GM19099 (cell line): ENCODE results near the gene REV3L.

Experiments
- POLR2A ChIP-seq: IDR thresholded peaks from 3 replicates; pipeline ENCODE4 v1.6.1; 2011; ENCODE audit warnings: low read depth; ENCODE audit not compliant: insufficient read length; ENCODE audit errors: extremely low read depth

The REV3L gene

DNA sequence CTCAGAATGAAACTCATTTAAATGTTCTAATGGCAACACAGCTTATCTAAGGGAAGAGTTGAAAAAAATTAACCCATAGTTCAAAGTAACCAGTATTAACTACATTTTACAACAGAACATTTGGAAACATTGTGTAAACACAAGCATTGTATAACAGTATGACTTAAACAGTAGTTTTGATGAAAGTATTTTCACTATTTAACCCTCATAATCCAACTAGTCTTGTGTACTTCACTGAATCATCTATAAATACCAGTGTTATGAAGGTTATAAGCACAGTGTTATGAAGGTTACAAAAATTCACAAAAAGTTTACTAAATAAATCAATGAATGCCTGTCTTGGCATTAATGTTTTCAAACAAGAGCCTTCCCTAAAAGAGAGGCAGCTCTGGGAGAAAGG, 66.5 kb downstream of the REV3L start:
- TF ChIP-seq POLR2A = no peak

DNA sequence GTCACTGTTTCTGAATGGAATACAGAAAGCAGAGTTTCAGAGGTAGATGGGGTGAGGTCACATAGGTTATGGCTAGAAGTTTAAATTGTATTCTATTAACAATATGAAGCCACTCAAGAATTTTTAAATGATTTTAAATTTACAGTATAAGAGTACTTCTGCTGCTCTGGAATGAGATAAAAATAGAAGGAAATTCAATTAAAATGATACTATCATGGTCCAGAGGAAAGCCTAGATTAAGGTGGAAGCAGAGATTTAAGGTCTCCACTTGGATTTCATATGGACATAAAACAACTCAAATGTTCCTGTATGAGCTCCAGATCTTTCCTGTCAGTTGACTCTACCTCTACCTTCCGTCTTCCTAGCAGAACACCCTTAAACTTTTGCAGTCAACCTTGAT, 68.6 kb downstream of the REV3L start:
- TF ChIP-seq POLR2A = no peak

DNA sequence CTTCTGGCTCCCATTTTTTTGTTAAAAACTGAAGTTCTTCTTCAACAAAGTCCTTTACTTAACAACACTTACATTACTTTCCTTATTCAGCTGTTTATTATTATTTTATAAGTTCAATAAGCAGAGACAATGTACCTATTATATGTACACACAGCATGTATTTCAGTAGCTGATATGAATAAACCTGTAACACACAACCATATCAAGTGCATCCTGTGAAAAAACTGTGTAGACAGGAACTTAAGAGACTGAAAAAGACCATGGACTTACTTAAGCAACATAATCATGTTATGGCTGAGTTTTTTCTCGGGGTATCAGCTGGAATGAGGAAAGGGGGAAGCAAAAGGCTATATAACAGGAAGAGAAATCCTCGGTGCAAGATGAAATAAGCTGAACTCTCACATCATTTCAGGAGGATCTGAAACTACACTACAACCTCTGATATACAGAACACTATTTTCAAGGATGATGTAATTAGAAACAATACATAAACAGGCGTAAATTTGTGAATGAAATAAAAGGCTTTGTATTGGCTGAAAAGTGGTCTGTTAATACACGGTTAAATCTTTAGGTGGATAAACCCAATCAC, 70.9 kb downstream of the REV3L start:
- TF ChIP-seq POLR2A = no peak

DNA sequence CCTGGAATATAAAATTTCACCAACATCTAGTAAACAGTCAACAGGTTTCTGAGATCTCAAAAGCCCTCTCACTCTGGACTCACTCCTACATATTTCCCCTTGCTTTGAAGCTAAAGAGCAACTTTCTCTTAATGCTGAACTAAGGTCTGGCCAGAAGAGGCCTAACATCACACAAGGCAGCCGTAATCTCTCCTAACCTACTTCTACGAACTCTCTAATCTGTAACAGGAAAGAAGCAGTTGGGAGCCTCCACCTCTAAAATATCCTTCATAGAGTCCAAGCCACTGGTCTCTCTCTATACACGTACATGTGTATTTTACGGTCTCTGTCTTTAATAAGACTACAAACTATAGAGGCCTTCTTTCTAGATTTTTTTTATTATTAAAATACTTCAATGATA, 72.0 kb downstream of the REV3L start:
- no peak for TF ChIP-seq POLR2A

DNA sequence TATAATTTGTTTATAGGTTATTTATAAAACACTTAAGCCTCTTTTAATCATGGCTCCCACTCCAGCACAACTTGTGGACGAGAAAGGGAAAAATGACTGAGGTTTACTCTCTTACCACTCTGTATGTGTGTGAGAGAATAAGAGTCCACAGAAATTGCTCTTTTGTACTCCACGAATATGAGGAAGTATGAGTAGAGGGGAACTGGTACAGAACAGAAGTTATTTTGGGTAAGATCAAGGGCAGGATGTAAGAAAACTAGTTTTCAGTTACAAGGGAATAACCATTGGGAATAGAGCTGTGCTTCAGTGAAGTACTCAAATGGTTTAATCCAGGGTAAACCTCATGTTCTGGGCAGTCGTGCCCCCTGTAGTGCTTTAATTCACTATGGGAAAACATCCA, 72.6 kb downstream of the REV3L start:
- TF ChIP-seq POLR2A = no peak

DNA sequence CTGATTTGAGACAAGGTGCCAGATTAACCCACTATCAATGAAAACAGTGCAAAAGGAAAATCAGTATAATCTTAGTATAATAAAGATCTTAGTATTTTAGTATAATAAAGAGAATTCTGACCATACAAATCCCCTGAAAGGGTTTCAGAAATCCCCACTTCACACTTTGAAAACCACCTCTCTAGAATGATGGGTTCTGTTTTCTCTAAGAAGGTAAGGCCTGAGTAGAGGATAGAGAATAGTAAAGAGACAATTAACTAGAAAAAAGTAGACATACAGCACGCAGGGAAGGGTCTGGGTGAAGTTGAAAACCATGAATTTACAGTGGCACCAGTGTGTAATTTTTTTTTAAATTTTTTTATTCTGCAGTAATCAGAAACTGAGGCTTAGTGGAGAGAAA, 73.6 kb downstream of the REV3L start:
- no peak for TF ChIP-seq POLR2A

DNA sequence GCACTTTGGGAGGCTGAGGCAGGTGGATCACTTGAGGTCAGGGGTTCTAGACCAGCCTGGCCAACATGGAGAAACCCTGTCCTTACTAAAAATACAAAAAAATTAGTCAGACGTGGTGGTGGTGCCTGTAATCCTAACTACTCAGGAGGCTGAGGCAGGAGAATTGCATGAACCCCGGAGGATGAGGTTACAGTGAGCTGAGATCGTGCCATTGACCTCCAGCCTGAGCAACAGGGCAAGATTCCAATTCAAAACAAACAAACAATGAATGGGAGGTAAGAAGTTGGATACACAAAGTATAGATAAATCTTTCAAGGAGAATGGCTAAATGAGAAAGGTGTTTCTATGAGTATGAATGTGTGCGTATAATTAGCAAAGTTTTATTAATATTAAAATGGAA, 75.3 kb downstream of the REV3L start:
- no peak for TF ChIP-seq POLR2A

DNA sequence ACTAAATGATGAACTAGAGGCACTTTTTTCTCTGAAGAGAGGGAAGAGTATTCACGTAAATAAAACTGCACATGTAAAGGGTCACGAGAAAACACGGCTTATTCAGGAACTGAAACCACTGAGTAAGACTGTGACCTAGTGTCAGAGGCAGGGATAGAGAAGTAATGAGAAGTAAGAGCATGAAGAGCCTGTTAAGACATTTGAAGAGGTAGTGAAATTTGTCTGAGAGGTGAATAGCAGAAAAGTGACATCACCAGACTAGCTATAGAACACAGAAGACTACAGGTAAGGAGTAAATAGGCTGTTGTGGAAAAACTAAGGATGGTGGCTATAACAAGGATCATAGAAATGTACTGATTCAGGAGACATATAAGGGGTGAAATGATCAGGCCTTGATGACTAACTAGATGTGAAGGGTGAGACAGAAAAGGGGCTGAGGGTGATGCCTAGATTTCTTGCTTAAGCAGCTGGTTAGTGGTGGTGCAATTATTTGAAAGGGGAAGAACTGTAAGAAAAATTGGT, 76.8 kb downstream of the REV3L start:
- TF ChIP-seq POLR2A = no peak

DNA sequence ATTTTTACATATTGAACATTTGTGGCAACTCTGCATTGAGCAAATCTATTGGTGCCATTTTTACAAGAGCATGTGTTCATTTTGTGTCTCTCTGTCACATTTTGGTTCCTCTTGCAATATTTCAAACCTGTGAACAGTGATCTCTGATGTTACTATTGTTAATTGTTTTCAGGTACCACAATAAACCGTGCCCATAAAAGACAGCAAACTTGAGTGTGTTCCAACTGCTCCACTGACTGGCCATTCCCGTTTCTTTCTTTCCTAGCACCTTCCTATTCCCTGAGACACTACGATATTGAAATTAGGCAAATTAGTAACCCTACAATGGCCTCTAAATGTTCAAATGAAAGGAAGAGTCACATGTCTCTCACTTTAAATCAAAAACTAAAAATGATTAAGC, 79.6 kb downstream of the REV3L start:
- TF ChIP-seq POLR2A = no peak

DNA sequence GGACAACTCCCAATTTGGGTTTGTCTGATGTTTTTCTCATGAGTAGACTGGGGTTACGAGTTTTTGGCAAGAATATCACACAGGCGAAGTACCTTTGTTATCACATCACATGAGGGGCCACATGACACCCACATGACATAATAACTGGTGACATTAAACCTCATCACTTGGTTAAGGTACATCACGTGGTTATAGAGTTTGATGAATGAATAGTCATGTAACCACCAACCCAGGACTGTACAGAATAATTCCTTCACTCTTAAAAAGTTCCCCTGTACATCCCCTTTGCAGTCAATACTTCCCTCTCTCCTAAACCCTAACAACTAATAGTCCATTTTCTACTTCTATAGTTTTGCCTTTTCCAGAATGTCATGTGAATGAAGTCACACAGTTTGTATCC, 83.4 kb downstream of the REV3L start:
- TF ChIP-seq POLR2A = no peak

DNA sequence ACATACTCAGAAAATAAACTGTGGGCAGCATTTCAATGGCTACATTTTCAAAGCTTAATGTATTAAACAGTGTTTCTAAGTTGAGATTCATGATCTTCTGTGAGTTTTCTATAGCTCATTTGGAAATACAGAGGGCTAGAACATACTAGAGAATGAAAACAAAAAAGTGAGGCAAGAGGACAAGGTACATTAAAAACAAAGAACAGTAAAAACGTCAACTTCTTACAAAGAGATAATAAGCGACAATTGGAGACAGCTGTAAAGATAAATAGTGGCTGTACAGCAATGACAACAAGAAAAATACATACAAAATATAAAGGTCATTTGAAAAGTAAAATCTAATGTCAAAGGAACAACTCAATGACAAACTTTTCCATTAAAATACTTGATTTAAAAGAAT, 94.3 kb downstream of the REV3L start:
- no peak for TF ChIP-seq POLR2A

DNA sequence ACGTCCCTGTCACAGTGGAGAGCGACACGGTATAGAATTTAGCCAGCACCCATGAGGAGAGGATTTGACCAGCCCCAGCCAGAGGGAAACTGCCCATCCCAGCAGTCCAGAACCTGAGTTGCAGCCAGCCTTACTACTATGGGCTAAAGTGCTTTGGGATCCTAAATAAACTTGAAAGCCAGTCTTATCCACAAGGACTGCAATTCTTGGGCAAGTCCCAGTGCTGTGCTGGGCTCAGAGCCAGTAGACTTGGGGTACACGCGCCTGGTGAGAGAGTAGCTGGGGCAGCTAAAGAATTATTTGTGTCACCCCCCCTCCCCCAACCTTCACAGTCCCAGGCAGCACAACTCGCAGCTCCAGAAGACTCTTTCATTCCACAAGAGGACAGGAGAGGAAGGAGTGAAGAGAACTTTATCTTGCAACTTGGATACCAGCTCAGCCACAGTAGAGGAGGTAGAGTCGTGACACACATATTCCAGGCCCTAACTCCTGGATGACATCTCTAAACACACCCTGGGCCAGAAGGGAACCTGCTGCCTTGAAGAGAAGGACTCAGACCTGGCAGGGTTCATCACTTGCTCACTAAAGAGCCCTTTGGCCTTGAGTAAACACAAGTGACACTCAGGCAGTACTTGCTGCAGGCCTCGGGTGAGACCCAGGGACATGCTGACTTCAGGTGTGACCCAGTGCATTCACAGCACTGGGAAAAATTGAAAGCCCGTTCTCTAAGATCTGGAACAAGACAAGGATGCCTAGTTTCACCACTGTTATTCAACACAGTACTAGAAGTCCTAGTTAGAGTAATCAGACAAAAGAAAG, 100.3 kb downstream of the REV3L start:
- no peak for TF ChIP-seq POLR2A

DNA sequence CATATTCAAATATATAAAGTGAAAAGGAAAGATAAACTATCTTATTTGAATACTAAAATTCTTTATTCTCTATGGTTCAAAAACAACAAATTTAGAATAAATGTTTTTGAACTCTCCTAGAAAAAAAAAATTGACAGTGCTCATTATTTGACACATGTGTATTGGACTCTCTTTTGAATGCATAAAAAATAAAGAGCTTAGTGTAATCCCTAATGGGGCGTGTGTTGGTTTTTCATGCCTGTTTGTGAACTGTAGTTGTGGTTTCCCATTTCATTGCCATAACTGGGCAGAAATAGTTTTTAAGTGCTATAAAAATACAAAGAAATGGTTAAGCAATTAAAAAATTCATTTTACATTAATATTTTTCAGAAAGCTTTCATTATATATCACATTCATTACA, 101.3 kb downstream of the REV3L start:
- no peak for TF ChIP-seq POLR2A

DNA sequence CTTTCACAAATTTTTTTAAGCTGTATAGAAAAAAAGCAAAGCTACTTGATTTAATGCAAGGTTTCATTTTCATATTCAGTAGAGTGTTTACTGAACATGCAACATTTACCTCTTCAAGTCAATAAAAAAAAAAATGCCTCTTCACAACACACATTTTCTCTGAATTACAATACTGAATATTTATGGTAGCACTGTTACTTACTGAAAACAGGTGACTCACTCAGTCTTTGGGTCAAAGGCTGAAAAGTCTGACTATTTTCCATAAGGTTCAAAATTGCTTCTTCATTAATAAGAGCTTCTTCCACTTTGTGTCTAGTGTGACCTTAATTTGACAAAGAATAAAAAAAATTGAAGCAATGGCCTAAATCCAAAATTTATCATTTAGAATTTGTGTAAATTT, 101.9 kb downstream of the REV3L start:
- no peak for TF ChIP-seq POLR2A

DNA sequence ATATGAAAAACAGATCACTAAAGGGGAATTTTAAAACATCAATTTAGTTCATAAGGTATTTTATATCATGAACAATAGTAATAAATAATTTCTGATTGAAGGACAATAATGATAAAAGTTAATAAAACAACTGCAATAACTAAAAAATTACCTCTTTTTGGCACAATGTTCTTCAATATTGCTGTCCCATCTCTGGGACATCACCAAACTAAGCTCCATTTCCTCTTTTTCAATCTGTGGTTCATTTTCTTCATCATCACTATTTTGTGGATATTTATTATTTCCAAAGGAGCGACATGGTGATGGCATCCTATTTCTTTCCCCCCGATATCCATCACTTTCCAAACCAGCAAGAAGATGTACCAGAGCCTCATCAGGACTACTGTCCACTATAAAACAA, 103.2 kb downstream of the REV3L start:
- TF ChIP-seq POLR2A = no peak

DNA sequence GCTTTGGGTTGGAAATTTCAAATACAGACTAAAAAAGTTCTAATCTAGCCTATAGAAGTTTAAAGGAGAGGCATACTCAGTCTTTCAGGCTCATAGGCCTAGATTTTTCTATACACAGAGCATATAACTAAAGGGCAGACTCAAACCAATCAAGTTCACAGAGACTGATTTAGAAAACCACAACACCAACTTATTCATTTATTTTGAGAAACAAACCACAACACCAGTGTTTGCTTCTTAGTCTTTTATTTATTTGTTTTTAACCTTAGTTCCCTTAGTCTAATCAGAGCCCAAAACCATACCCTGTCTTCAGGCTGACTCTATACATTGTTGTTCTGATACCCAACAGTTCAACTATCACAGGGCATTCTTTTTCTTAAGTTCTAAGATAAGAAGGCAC, 103.7 kb downstream of the REV3L start:
- no peak for TF ChIP-seq POLR2A

DNA sequence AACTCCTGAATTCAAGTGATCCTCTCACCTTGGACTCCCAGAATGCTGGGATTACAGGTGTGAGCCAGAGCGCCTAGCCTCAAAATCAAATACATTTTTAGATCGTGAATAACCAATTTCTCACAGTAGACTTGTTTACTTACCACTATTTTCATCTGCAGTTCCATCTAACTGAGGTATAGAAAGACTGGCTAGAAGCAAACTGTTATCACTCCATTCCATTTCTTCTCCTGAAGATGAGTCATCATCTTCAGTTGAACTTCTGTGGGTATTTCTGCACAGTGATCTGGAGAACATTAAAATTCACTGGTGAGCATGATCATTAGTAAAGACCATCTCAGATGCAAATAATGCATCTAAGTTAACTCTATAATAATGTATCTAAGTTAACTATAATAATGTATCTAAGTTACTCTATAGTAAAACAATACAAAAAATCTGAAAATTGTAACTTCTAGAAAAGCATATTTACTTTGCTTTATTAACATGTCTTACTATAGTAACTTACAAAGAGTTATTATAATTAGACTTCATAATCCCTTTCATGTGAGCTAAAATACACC, 105.4 kb downstream of the REV3L start:
- TF ChIP-seq POLR2A = no peak
